RPMI7951 (cell line): ENCODE data around the gene ZNF408. TPM values are rescaled to one million over a fixed set of nuclear protein-coding genes. Genes with fewer than 3 reads are reported as not detected.

Experiments
- DNase-seq: peaks from one replicate; pipeline ENCODE4 v3.0.0-alpha.2; 2012; ENCODE audit warnings: low read depth
- total RNA-seq: library from RNA; depleted of rRNA; stranded (reverse); fragments of >200 nt; shearing (Covaris generic); gene quantifications from 2 replicates; pipeline ENCODE4 v1.2.3, GENCODE V29; 2014; rRNA removed

Gene ZNF408
- total RNA-seq, 1 experiment from 2014 or later, result 4.7 TPM

- no peak for DNase-seq
Observed at GRCh38 chr11:46726206-46726862, 25.5 kb downstream of the ZNF408 start.

GRCh38 chr11:46727952-46728658, 27.3 kb downstream of the ZNF408 start:
- DNase-seq, result no peak

- DNase-seq, result no peak
Observed at GRCh38 chr11:46728659-46729040, 27.8 kb downstream of the ZNF408 start.

- no peak for DNase-seq
Observed at GRCh38 chr11:46729110-46730027, 28.5 kb downstream of the ZNF408 start.

GRCh38 chr11:46731545-46731944, 30.7 kb downstream of the ZNF408 start:
- DNase-seq, result no peak

- no peak for DNase-seq
Observed at GRCh38 chr11:46733234-46733633, 32.4 kb downstream of the ZNF408 start.

GRCh38 chr11:46736146-46736545, 35.3 kb downstream of the ZNF408 start:
- DNase-seq, result no peak

GRCh38 chr11:46736615-46737014, 35.8 kb downstream of the ZNF408 start:
- DNase-seq, result no peak

- DNase-seq, result no peak
Observed at GRCh38 chr11:46737699-46738098, 36.9 kb downstream of the ZNF408 start.

- no peak for DNase-seq
Observed at GRCh38 chr11:46738887-46739286, 38.1 kb downstream of the ZNF408 start.

- DNase-seq, result no peak
Observed at GRCh38 chr11:46741600-46742484, 41.0 kb downstream of the ZNF408 start.

GRCh38 chr11:46743043-46743442, 42.2 kb downstream of the ZNF408 start:
- no peak for DNase-seq

- DNase-seq, result no peak
Observed at GRCh38 chr11:46743693-46744339, 43.0 kb downstream of the ZNF408 start.

GRCh38 chr11:46745328-46745727, 44.5 kb downstream of the ZNF408 start:
- DNase-seq, result no peak

GRCh38 chr11:46745995-46746394, 45.2 kb downstream of the ZNF408 start:
- DNase-seq, result no peak

GRCh38 chr11:46747150-46747549, 46.3 kb downstream of the ZNF408 start:
- DNase-seq, result no peak

Other genes starting within 250 kb of the ZNF408 start
- gene AMBRA1, start 107.0 kb upstream of the ZNF408 start, total RNA-seq, result 10.3 and 10.7 TPM in 2 replicates
- gene HARBI1, start 83.8 kb upstream of the ZNF408 start, total RNA-seq, result 3.7 and 4.2 TPM in 2 replicates
- gene ATG13, start 83.5 kb upstream of the ZNF408 start, total RNA-seq, result 32.5 and 43.3 TPM in 2 replicates
- gene ARHGAP1, start 412 bp upstream of the ZNF408 start, total RNA-seq, result 13.3 and 15.4 TPM in 2 replicates
- gene F2, start 18.2 kb downstream of the ZNF408 start, total RNA-seq, result not detected in 2 replicates
- gene CKAP5, start 145.2 kb downstream of the ZNF408 start, total RNA-seq, result 83.3 and 92.9 TPM in 2 replicates
- 0.98 and 1.4 TPM in 2 replicates for gene LRP4, start 217.5 kb downstream of the ZNF408 start, total RNA-seq
- gene CSTPP1, start 235.7 kb downstream of the ZNF408 start, total RNA-seq, result 29.9 and 33.9 TPM in 2 replicates